Dendritic cell treated with granulocyte-macrophage colony-stimulating factor and Interleukin-4, amounts not matched to agents 40 ng/mL and 50 ng/mL, for 4 days (primary cell): Measurements from ENCODE around the gene OPTN.
"Not testable (repeated sequence)": the region's sequence is repeated elsewhere in the genome, so short reads cannot be mapped to it uniquely, and the experiment has no call there.

Experiments used
- H3K27ac Mint-ChIP-seq: one replicate; pipeline ENCODE4 v1.8.0; 2022; ENCODE audit warnings: mild to moderate bottlenecking, mixed read lengths
- H3K27me3 Mint-ChIP-seq: one replicate; pipeline ENCODE4 v1.8.0; 2022; ENCODE audit warnings: mild to moderate bottlenecking, mixed read lengths
- H3K36me3 Mint-ChIP-seq: one replicate; pipeline ENCODE4 v1.8.0; 2022; ENCODE audit warnings: low read depth, mixed read lengths
- H3K4me1 Mint-ChIP-seq: one replicate; pipeline ENCODE4 v1.8.0; 2022; ENCODE audit warnings: low read depth, mixed read lengths
- H3K4me3 Mint-ChIP-seq: one replicate; pipeline ENCODE4 v1.8.0; 2022; ENCODE audit warnings: mild to moderate bottlenecking, moderate library complexity, mixed read lengths
- H3K9me3 Mint-ChIP-seq: one replicate; pipeline ENCODE4 v1.8.0; 2022; ENCODE audit warnings: mixed read lengths
- intact Hi-C: fragments of 100-400 bp; cut with micrococcal nuclease; formaldehyde crosslinking; loops from one replicate; pipeline ENCODE4 v1.15.0; 2022

OPTN gene

GRCh38 chr10:13099666-13100348 is at the start of gene OPTN:
TSS of gene OPTN (plus strand) at chr10:13100163. CDS start at chr10:13109123, 8,960 bp downstream.
- H3K9me3 Mint-ChIP-seq, result no peaks in the 10 kb centered on the region
- H3K4me1 Mint-ChIP-seq, result peaks cover 25% of the 10 kb centered on the region
- intact Hi-C loops, result no loop called here
- H3K36me3 Mint-ChIP-seq, result peaks cover 18% of the 10 kb centered on the region
- H3K27me3 Mint-ChIP-seq, result peaks cover 56% of the 10 kb centered on the region
- peak within 1 kb of the TSS; percentile 87 for H3K4me3 Mint-ChIP-seq
- peak within 1 kb of the TSS; percentile 80 for H3K27ac Mint-ChIP-seq

- Mint-ChIP-seq H3K27ac (no peak overlapping the region), H3K36me3 (no peaks in the 10 kb centered on the region), H3K4me1 (no peaks in the 10 kb centered on the region), H3K9me3 (no peaks in the 10 kb centered on the region), H3K27me3 (peaks cover 6% of the 10 kb centered on the region), H3K4me3 (no peak overlapping the region)
- intact Hi-C loops, result no loop called here
Observed at GRCh38 chr10:13051126-13051694, 48.8 kb upstream of the OPTN start.

GRCh38 chr10:13053208-13053607 is 46.8 kb upstream of the OPTN start:
- intact Hi-C loops, H3K36me3 Mint-ChIP-seq, H3K9me3 Mint-ChIP-seq, H3K4me3 Mint-ChIP-seq, H3K27ac Mint-ChIP-seq, H3K4me1 Mint-ChIP-seq, H3K27me3 Mint-ChIP-seq: not testable (repeated sequence)

- Mint-ChIP-seq H3K4me1 (no peaks in the 10 kb centered on the region), H3K27me3 (peaks cover 5% of the 10 kb centered on the region), H3K9me3 (no peaks in the 10 kb centered on the region), H3K27ac (no peak overlapping the region), H3K4me3 (no peak overlapping the region), H3K36me3 (no peaks in the 10 kb centered on the region)
- intact Hi-C loops, result no loop called here
Observed at GRCh38 chr10:13053794-13054462, 46.0 kb upstream of the OPTN start.

- Mint-ChIP-seq H3K9me3 (no peaks in the 10 kb centered on the region), H3K27ac (no peak overlapping the region), H3K4me3 (no peak overlapping the region), H3K27me3 (peaks cover 4% of the 10 kb centered on the region), H3K4me1 (no peaks in the 10 kb centered on the region), H3K36me3 (no peaks in the 10 kb centered on the region)
- intact Hi-C loops, result no loop called here
Observed at GRCh38 chr10:13054844-13055243, 45.1 kb upstream of the OPTN start.

GRCh38 chr10:13056456-13057077 is 43.4 kb upstream of the OPTN start:
- H3K4me1 Mint-ChIP-seq, result no peaks in the 10 kb centered on the region
- H3K36me3 Mint-ChIP-seq, result no peaks in the 10 kb centered on the region
- no peak overlapping the region for H3K4me3 Mint-ChIP-seq
- H3K9me3 Mint-ChIP-seq, result no peaks in the 10 kb centered on the region
- no peak overlapping the region for H3K27ac Mint-ChIP-seq
- H3K27me3 Mint-ChIP-seq, result peaks cover 2% of the 10 kb centered on the region
- intact Hi-C loops, result no loop called here

- Mint-ChIP-seq H3K27me3 (no peaks in the 10 kb centered on the region), H3K4me1 (no peaks in the 10 kb centered on the region), H3K4me3 (no peak overlapping the region), H3K9me3 (no peaks in the 10 kb centered on the region), H3K27ac (no peak overlapping the region), H3K36me3 (no peaks in the 10 kb centered on the region)
- intact Hi-C loops, result no loop called here
Observed at GRCh38 chr10:13062803-13063202, 37.2 kb upstream of the OPTN start.

GRCh38 chr10:13066527-13066926 is 33.4 kb upstream of the OPTN start:
- Mint-ChIP-seq H3K27ac (no peak overlapping the region), H3K4me3 (no peak overlapping the region), H3K4me1 (no peaks in the 10 kb centered on the region), H3K27me3 (no peaks in the 10 kb centered on the region), H3K36me3 (no peaks in the 10 kb centered on the region), H3K9me3 (no peaks in the 10 kb centered on the region)
- intact Hi-C loops, result no loop called here

GRCh38 chr10:13067431-13067830 is 32.5 kb upstream of the OPTN start:
- Mint-ChIP-seq H3K27me3 (no peaks in the 10 kb centered on the region), H3K4me1 (no peaks in the 10 kb centered on the region), H3K27ac (no peak overlapping the region), H3K4me3 (no peak overlapping the region), H3K36me3 (no peaks in the 10 kb centered on the region), H3K9me3 (no peaks in the 10 kb centered on the region)
- intact Hi-C loops, result no loop called here

GRCh38 chr10:13068071-13068470 is 31.9 kb upstream of the OPTN start:
- Mint-ChIP-seq H3K4me3 (no peak overlapping the region), H3K27ac (no peak overlapping the region), H3K9me3 (no peaks in the 10 kb centered on the region), H3K36me3 (no peaks in the 10 kb centered on the region), H3K4me1 (no peaks in the 10 kb centered on the region), H3K27me3 (no peaks in the 10 kb centered on the region)
- intact Hi-C loops, result no loop called here

- Mint-ChIP-seq H3K27ac (no peak overlapping the region), H3K27me3 (no peaks in the 10 kb centered on the region), H3K4me3 (no peak overlapping the region), H3K9me3 (no peaks in the 10 kb centered on the region), H3K4me1 (no peaks in the 10 kb centered on the region), H3K36me3 (no peaks in the 10 kb centered on the region)
- intact Hi-C loops, result no loop called here
Observed at GRCh38 chr10:13068484-13068883, 31.5 kb upstream of the OPTN start.

- Mint-ChIP-seq H3K27ac (no peak overlapping the region), H3K36me3 (no peaks in the 10 kb centered on the region), H3K4me3 (no peak overlapping the region), H3K4me1 (peaks cover 15% of the 10 kb centered on the region), H3K9me3 (no peaks in the 10 kb centered on the region), H3K27me3 (peaks cover 3% of the 10 kb centered on the region)
- intact Hi-C loops, result no loop called here
Observed at GRCh38 chr10:13072339-13072738, 27.6 kb upstream of the OPTN start.

GRCh38 chr10:13074563-13075451 is 25.2 kb upstream of the OPTN start:
- intact Hi-C loops, result no loop called here
- Mint-ChIP-seq H3K27me3 (peaks cover 3% of the 10 kb centered on the region), H3K36me3 (no peaks in the 10 kb centered on the region), H3K27ac (no peak overlapping the region), H3K4me1 (peaks cover 15% of the 10 kb centered on the region), H3K9me3 (peaks cover 13% of the 10 kb centered on the region), H3K4me3 (no peak overlapping the region)
